HEK293 (cell line): ENCODE data around the gene DCDC1.

Source experiments
- CTCF ChIP-seq: fragments of 450-650 bp; formaldehyde crosslinking; IDR thresholded peaks from 2 replicates; pipeline ENCODE4 v1.5.1; 2016; ENCODE audit warnings: missing biosample characterization, missing genetic modification characterization
- MZF1 ChIP-seq: fragments of 450-650 bp; formaldehyde crosslinking; IDR thresholded peaks from 2 replicates; pipeline ENCODE4 v1.5.1; 2017; ENCODE audit warnings: missing biosample characterization, missing genetic modification characterization, borderline replicate concordance
- OVOL3 ChIP-seq: fragments of 450-650 bp; formaldehyde crosslinking; IDR thresholded peaks from 2 replicates; pipeline ENCODE4 v1.5.1; 2016; ENCODE audit warnings: missing biosample characterization, missing genetic modification characterization
- PATZ1 ChIP-seq: fragments of 450-650 bp; formaldehyde crosslinking; IDR thresholded peaks from 2 replicates; pipeline ENCODE4 v1.5.1; 2016; ENCODE audit warnings: missing biosample characterization, missing genetic modification characterization
- PBX3 ChIP-seq: sonication (generic); formaldehyde crosslinking; IDR thresholded peaks from 2 replicates; pipeline ENCODE4 v1.8.1; 2022; ENCODE audit warnings: mild to moderate bottlenecking, moderate library complexity, missing genetic modification reagents
- SETDB1 ChIP-seq: IDR thresholded peaks from one replicate; pipeline ENCODE4 v1.6.1; 2017; ENCODE audit warnings: mild to moderate bottlenecking, low read length, moderate library complexity, mixed read lengths; ENCODE audit not compliant: insufficient read length
- ZBTB44 ChIP-seq: fragments of 450-650 bp; IDR thresholded peaks from 2 replicates; pipeline ENCODE4 v1.5.1; 2018; ENCODE audit warnings: missing biosample characterization, mild to moderate bottlenecking, missing genetic modification characterization
- ZFP37 ChIP-seq: fragments of 450-650 bp; formaldehyde crosslinking; IDR thresholded peaks from 2 replicates; pipeline ENCODE4 v1.5.1; 2016; ENCODE audit warnings: missing biosample characterization, missing genetic modification characterization
- ZFP69B ChIP-seq: fragments of 450-650 bp; formaldehyde crosslinking; IDR thresholded peaks from 2 replicates; pipeline ENCODE4 v1.5.1; 2016; ENCODE audit warnings: missing biosample characterization, missing genetic modification characterization
- ZNF114 ChIP-seq: fragments of 450-650 bp; formaldehyde crosslinking; IDR thresholded peaks from 2 replicates; pipeline ENCODE4 v1.5.0; 2017; ENCODE audit warnings: missing biosample characterization, missing genetic modification characterization
- ZNF202 ChIP-seq: fragments of 450-650 bp; formaldehyde crosslinking; IDR thresholded peaks from 2 replicates; pipeline ENCODE4 v1.5.1; 2016; ENCODE audit warnings: missing biosample characterization, missing genetic modification characterization, borderline replicate concordance
- ZNF274 ChIP-seq, 2 experiments: fragments of 200-500 bp in 1 of 2; fragments of 450-650 bp in 1 of 2; sonication (Bioruptor generic) in 1 of 2; formaldehyde crosslinking in 1 of 2; IDR thresholded peaks; 2 replicates each; pipeline versions ENCODE4 v1.5.1 to v1.6.1; 2014 to 2016; ENCODE audit warnings: borderline replicate concordance in 1 of 2, inconsistent platforms in 1 of 2, low read length in 1 of 2, missing biosample characterization in 1 of 2, missing genetic modification characterization in 1 of 2
- ZNF280D ChIP-seq: fragments of 450-650 bp; formaldehyde crosslinking; IDR thresholded peaks from 2 replicates; pipeline ENCODE4 v1.5.1; 2016; ENCODE audit warnings: missing biosample characterization, missing genetic modification characterization
- ZNF513 ChIP-seq: fragments of 450-650 bp; IDR thresholded peaks from 2 replicates; pipeline ENCODE4 v1.5.1; 2018; ENCODE audit warnings: missing biosample characterization, missing genetic modification characterization

GRCh38 chr11:31060880-31061279 lies 308.7 kb downstream of the DCDC1 start:
- no peak for TF ChIP-seq SETDB1
- no peak for TF ChIP-seq ZNF513 (tag by site-specific recombination)
- TF ChIP-seq ZNF280D (tag by site-specific recombination): no peak
- TF ChIP-seq OVOL3 (tag by site-specific recombination): no peak
- no peak for TF ChIP-seq ZNF202 (tag by site-specific recombination)
- TF ChIP-seq CTCF: no peak
- TF ChIP-seq ZNF114: no peak
- no peak for TF ChIP-seq PBX3
- TF ChIP-seq ZFP37: no peak
- no peak for TF ChIP-seq PATZ1 (tag by site-specific recombination)
- no peak for TF ChIP-seq ZFP69B (tag by site-specific recombination)
- TF ChIP-seq MZF1 (tag by site-specific recombination): no peak
- no peak for TF ChIP-seq ZNF274 (IDR thresholded peaks at IDR 0.05; ENCODE audit: low read length)
- TF ChIP-seq ZNF274 (tag by site-specific recombination; IDR thresholded peaks at IDR 0.05; ENCODE audit: borderline replicate concordance): no peak
- no peak for TF ChIP-seq ZBTB44 (tag by site-specific recombination)
